NOMO-1 treated with DMSO at 0.1 percent for 48 hours (cell line): ENCODE measurements around the gene C2orf92.
A peak's percentile ranks its signal among the peaks of the same experiment; 100 is the strongest.
"Not testable (repeated sequence)": the region's sequence is repeated elsewhere in the genome, so short reads cannot be mapped to it uniquely, and the experiment has no call there.

ENCODE experiments used
- DNase-seq: peaks from one replicate; lab custom pipeline; 2025; ENCODE audit not compliant: unreplicated experiment; lab: John Stamatoyannopoulos, UW

Gene C2orf92

GRCh38 chr2:97659256-97660043, 10.1 kb upstream of the C2orf92 start:
- no peak for DNase-seq

GRCh38 chr2:97660044-97660774, 9.3 kb upstream of the C2orf92 start:
- DNase-seq: no peak

DNA sequence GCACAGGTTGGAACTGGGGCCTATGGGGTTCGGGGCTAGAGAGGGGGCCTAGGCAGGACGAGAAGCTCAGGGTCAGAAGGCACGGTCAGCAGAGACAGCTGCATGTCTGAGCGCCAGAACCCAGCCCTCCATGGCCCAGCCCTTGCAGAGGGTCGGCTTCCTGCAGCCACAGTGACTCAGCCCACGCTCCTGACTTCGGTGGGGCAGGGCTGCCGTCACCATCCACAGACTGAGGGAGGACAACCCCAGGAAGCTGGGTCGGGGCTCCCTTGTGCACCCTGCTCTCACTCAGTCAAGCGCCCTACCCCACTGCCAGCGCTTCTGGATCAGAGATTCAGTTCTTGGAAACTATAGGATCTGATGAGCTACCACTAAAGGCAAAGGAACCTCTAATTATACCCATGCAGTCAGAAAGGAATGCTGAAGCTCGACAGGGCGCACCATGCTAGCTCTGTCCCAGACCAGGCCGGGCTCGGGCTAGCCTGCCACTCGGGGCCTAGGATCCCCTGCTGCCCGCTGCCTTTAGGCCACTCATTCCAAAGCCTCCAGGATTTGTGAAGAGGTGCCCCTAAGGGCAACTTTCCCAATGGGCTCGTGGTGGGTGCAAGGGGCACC, 8.6 kb upstream of the C2orf92 start:
- DNase-seq: no peak

- DNase-seq: no peak
These were observed 7.6 kb upstream of the C2orf92 start for GRCh38 chr2:97661927-97662326.

GRCh38 chr2:97662386-97662894, 7.1 kb upstream of the C2orf92 start:
- DNase-seq: no peak

GRCh38 chr2:97662895-97663625, 6.5 kb upstream of the C2orf92 start:
- peak; percentile 65 for DNase-seq

GRCh38 chr2:97663626-97663961, 5.9 kb upstream of the C2orf92 start:
- DNase-seq: no peak

DNA sequence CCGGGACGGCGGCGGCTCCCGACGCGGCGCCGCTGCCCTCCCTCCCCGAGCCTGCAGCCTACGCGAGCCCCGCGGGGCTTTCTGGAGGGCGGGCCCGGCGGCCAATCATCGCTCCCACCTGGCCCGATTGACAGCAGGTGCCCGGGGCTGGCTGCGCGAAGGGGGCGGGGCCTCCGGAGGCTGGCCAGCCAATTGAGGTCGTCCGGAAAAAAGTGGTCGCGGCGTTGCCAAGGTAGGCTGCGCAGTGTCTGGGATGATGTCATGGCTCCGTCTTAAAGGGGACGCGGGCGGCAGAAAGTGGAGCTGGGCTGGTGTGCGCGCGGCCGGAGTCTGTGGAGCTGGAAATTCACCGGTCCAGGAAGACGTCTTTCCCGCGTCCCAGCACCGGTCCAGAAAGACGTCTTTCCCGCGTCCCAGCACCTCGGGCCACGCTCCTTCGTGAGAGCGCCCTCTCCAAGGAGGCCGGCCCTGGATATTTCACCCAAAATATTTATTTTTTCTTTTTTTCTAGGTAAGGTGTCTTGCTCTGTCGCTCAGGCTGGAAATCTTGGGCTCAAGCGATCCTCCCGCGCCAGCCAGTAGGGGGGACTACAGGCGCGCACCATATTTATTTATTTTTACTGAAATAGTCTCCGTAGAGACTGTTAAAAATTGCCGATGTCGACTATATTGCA, 5.4 kb upstream of the C2orf92 start, which contains the start of gene ACTR1B:
TSS of gene ACTR1B (minus strand) at position 83 of the 674 bp plus-strand sequence. CDS start 154 bp downstream, outside the sequence.
- DNase-seq: peak; percentile 99

- DNase-seq: peak; percentile 58
These were observed 4.9 kb upstream of the C2orf92 start for GRCh38 chr2:97664636-97664970.

DNA sequence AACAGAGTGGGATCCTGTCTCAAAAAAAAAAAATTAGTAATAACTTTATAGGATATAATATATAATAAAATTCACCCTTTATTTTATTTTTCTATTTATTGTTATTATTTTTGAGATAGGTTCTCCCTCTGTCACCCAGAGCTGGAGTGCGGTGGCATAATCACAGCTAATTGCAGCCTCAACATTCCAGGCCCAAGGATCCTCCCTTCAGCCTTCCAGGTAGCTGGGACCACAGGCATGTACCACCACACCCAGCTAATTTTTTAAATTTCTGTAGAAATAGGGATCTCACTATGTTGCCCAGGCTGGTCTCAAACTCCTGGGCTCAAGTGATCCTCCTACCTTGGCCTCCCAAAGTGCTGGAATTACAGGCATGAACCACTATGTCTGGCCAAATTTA, 958 bp downstream of the C2orf92 start:
- DNase-seq: no peak

- no peak for DNase-seq
These were observed 2.0 kb downstream of the C2orf92 start for GRCh38 chr2:97671526-97671925.

DNA sequence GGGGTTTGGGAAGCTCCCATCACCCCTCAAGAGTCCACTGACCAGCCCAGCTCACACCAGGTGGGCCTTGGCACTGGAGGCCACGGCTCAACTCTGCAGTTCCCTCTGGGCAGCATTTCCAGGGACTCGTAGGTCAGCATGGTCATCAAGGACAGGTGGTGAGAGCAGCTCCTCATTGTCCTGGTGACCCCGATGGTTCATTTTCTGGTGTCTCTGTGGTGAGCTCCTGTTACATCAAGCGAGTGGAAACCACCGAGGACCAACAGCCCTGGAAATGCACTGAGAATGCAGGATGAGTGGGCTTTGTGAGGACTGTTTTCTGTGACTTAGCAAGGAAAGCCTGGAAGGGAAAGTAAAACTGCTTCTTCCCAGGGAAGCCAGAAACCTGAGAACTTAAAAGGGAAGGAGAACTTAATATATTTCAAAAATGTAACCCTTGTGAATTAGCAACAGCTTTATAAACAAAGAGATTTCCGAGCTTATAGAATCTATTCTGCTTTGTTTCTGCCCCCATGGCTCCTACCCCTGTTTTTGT, 3.2 kb downstream of the C2orf92 start:
- not testable (repeated sequence) for DNase-seq

DNA sequence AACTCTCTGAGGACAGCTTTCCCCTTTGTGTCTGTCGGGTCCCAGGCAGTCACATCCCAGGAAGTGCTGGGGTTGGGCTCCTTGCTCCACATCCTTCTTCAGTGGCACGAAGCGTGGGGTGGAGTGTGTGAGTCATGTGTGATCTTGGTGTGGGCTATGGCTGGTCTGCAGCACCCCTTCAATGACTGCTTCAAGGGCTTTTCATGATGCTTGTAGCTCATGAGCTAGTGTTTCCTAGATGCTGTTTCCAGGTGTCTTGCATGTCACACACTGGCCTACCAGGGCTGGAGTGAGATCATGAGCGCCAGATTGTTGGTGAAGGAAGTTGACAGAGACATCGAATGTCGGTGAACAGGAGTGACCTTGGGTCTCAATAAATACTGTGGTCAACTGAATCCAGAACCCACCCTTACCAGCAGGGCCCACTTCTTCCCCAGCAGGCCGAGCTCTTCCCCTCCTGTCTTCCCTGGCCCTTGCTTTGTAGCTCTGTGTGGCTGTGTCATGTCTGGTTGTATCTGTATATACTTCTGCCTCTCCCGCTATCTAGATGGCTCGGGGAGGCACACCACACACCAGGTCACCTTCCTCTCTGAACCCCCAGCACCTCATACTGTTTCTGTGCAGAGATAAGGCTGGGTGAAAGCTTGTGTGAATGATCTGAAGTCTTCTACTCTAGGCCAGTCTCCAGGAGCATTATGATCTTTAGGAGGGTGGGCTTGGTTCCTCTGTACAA, 3.8 kb downstream of the C2orf92 start:
- no peak for DNase-seq

GRCh38 chr2:97673915-97674283, 4.4 kb downstream of the C2orf92 start:
- DNase-seq: no peak

- DNase-seq: no peak
These were observed 6.1 kb downstream of the C2orf92 start for GRCh38 chr2:97675430-97676113.

DNA sequence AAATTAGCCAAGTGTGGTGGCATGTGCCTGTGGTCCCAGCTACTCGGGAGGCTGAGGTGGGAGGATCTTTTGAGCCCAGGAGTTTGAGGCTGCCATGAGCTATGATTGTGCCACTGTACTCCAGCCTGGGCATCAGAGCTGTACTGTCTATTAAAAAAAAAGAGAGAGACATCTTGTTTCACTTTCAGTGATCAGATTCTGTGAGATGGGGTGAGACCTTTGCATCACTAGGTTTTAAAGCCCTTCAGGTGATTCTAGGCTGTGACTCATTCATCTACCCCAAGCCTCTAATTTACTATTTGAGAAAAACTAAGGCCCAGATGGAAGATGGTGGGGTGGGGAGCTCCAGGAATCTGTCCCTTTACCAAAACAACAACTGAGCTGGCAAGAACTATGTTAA, 7.1 kb downstream of the C2orf92 start:
- DNase-seq: no peak

- no peak for DNase-seq
These were observed 8.0 kb downstream of the C2orf92 start for GRCh38 chr2:97677480-97677879.

DNA sequence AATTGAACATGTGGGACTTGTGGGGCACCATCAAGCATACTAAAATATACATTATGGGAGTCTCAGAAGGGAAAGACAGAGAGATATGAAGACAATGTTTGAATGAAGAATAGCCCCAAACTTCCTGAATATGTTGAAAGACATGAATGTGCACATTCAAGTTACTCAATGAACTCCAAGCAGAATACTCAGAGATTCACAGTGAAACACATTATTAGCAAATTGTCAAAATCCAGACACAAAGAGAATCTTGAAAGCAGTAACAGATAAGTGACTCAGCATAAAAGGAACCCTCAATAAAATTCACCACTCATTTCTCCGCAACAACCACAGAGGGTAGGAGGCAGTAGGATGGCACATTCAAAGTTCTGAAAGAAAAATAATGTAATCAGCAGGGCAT, 8.8 kb downstream of the C2orf92 start:
- peak; percentile 8 for DNase-seq

- not testable (repeated sequence) for DNase-seq
These were observed 17.7 kb downstream of the C2orf92 start for GRCh38 chr2:97687235-97687634.
